Adrenal gland (tissue), 5 donors: Measurements from ENCODE around the gene CHST3.

Experiments used
- POLR2A ChIP-seq, 2 donors: fragments of 450-650 bp; IDR thresholded peaks; one replicate each; pipeline ENCODE4 v1.6.1; 2017; ENCODE audit warnings: antibody characterized with exemption in 2 of 2, mild to moderate bottlenecking in 2 of 2, moderate library complexity in 1 of 2
- TF ChIP-seq, protein P1 (sequence below), 6 experiments: fragments of 450-650 bp in 4 of 6; fragments of 200-600 bp in 2 of 6; sonication (generic) in 1 of 6; IDR thresholded peaks; 1 replicate in 5 of 6; 2 replicates in 1 of 6; pipeline versions ENCODE4 v1.5.1 to v1.8.0; 2016 to 2021; ENCODE audit warnings: antibody characterized with exemption in 6 of 6, mild to moderate bottlenecking in 2 of 6, moderate library complexity in 1 of 6
- donor health status: DM: no; HTN: no; CAD: no.

DNA sequence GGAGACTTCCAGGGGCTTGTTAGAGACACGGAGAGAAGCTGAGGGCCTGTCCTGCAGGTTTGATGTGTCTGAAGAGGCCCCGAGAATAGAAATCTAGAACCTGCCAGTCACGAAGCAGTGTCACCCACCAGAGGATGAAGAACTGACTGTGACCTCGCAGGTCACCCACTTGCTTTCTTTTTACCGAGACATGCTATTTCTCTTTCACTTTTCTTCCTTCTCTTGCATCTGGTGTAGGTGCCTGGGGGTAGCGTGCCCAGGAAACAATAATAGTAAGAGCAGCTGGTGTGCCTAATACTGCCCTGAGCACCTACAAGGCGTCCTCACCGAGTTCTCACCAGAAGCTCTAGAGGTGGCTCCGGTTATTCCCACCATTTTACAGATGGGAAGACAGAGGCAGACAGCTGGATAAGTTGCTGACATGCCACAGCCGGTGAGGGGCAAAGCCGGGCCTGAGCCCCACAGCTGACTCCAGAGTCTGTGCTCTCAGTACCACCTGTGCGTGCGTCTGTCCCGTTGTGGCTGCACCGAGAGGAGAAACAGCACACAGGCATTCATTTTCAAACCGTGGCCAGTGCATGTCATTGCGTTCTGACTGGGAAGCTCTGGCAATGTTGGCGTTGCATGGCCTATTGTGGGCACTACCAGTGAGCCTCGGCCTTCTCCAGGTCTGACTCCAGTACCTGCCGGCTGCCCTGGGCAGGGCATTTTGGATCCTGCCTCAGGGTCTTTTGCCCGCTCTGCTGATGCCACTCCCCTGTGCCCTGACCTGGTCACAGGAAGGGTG lies 7.8 kb downstream of the CHST3 start:
- TF ChIP-seq, protein P1, sequence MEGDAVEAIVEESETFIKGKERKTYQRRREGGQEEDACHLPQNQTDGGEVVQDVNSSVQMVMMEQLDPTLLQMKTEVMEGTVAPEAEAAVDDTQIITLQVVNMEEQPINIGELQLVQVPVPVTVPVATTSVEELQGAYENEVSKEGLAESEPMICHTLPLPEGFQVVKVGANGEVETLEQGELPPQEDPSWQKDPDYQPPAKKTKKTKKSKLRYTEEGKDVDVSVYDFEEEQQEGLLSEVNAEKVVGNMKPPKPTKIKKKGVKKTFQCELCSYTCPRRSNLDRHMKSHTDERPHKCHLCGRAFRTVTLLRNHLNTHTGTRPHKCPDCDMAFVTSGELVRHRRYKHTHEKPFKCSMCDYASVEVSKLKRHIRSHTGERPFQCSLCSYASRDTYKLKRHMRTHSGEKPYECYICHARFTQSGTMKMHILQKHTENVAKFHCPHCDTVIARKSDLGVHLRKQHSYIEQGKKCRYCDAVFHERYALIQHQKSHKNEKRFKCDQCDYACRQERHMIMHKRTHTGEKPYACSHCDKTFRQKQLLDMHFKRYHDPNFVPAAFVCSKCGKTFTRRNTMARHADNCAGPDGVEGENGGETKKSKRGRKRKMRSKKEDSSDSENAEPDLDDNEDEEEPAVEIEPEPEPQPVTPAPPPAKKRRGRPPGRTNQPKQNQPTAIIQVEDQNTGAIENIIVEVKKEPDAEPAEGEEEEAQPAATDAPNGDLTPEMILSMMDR (IDR thresholded peaks at IDR 0.05), result no peak
- no peak for TF ChIP-seq POLR2A (IDR thresholded peaks at IDR 0.05)
